Heart right ventricle (tissue), 16 donors: ENCODE measurements around the gene CD300LG. TPM values are rescaled to one million over a fixed set of nuclear protein-coding genes. Genes with fewer than 3 reads are reported as not detected.

Experiments
- ATAC-seq, 8 donors: fragments of 200-7000 bp; cut with Tn5 transposase; one replicate each; pipeline ENCODE4 v1.9.1; 2020; ENCODE audit warnings: mild to moderate bottlenecking in 8 of 8, moderate library complexity in 8 of 8, moderate number of reproducible peaks in 1 of 8
- DNase-seq, 2 donors: peaks; one replicate each; pipeline ENCODE4 v3.0.0-alpha.2; 2020
- H3K27ac ChIP-seq, 10 donors: fragments of 200-600 bp; sonication (generic) in 2 of 10; one replicate each; pipeline versions ENCODE4 v1.5.0 to v1.8.0; 2020 to 2022; ENCODE audit warnings: mild to moderate bottlenecking in 3 of 10
- H3K27me3 ChIP-seq, 7 donors: fragments of 200-600 bp; one replicate each; pipeline ENCODE4 v1.8.0; 2021 to 2022; ENCODE audit warnings: mild to moderate bottlenecking in 2 of 7
- H3K36me3 ChIP-seq, 9 donors: fragments of 200-600 bp; sonication (generic) in 1 of 9; one replicate each; pipeline versions ENCODE4 v1.5.0 to v1.8.0; 2020 to 2022; ENCODE audit warnings: mild to moderate bottlenecking in 2 of 9
- H3K4me1 ChIP-seq, 9 donors: fragments of 200-600 bp; sonication (generic) in 1 of 9; one replicate each; pipeline versions ENCODE4 v1.5.0 to v1.8.0; 2020 to 2022; ENCODE audit warnings: mild to moderate bottlenecking in 4 of 9
- H3K4me3 ChIP-seq, 10 donors: fragments of 200-600 bp; sonication (generic) in 2 of 10; one replicate each; pipeline versions ENCODE4 v1.5.0 to v1.8.0; 2020 to 2022; ENCODE audit warnings: mild to moderate bottlenecking in 7 of 10, moderate library complexity in 2 of 10
- H3K9me3 ChIP-seq, 11 donors: fragments of 200-600 bp in 10 of 11; sonication (generic) in 2 of 11; one replicate each; pipeline versions ENCODE4 v1.5.0 to v1.8.0; 2013 to 2022; ENCODE audit warnings: mild to moderate bottlenecking in 2 of 11, control low read depth in 1 of 11, moderate library complexity in 1 of 11
- WGBS, 2 donors: extraction: QIAGEN DNeasy Blood & Tissue Kit; methylation state at CpG; one replicate each; pipeline ENCODE4 v1.1.7; 2013; ENCODE audit warnings: inconsistent platforms in 1 of 2; 5-methylcytosine and 5-hydroxymethylcytosine counted together
- intact Hi-C, 10 donors: fragments of 100-400 bp; cut with DNase I; formaldehyde crosslinking; loops; one replicate each; pipeline versions ENCODE4 v1.11.1 to v1.14.2; 2022
- polyA plus RNA-seq, 2 donors: library from polyadenylated mRNA; stranded (reverse); fragments of 200-250 nt; gene quantifications; one replicate each; pipeline ENCODE4 v1.2.3, GENCODE V29; 2013
- total RNA-seq, 10 donors: library from RNA; stranded (reverse); fragmentation: NEBNext Ultra II Directional in 3 of 10; extraction: Animal tissue kit (Norgen Biotek cat#: 25700) in 3 of 10; gene quantifications; one replicate each; pipeline versions ENCODE4 v1.2.1 to v1.2.4, GENCODE V29; 2021 to 2023
- TF ChIP-seq, protein P1 (sequence below), 9 donors: fragments of 200-600 bp; sonication (generic) in 2 of 9; IDR thresholded peaks; one replicate each; pipeline versions ENCODE4 v1.5.0 to v1.8.0; 2021 to 2022; ENCODE audit warnings: antibody characterized with exemption in 9 of 9, mild to moderate bottlenecking in 5 of 9, moderate library complexity in 1 of 9
- donor health status: Arrhythmogenic right ventricular cardiomyopathy.
- donor health status: ischemic (EF 13 %, LVEDD 7.1; RV severe dilation, severe dysfunction).
- donor health status: healthy with polysubstance abuse.
- donor health status: DM: no; HTN: yes; CAD: no.
- donor health status: DM: no; HTN: no; CAD: no.
- donor health status: ischemic (EF 25% LVEDD 6.9; RV normal size, moderate dysfunction).
- donor health status: ischemic (EF 25% LVEDD 5.7; RV mildly dilated, moderate dysfunction).
- donor health status: healthy.
- donor health status: DM: yes; HTN: yes; CAD: no.
- donor health status: Ischemic cardiomyopathy.
- donor health status: ischemic (EF 35%, LVEDD 5.7; RV mildly dilated, moderate dysfunction).
- donor health status: nonischemic (EF 11% LVEDD 7.7; RV severe dilation, severe dysfunction).
- donor health status: DM: yes; HTN: yes; CAD: no.
- donor health status: PGD.
- donor health status: ischemic (EF 29% LVEDD 5.4; RV normal size, mild dysfunction).
- donor health status: nonischemic (EF 23%, LVEDD 6.1; RV moderate dilation, normal function).

Gene CD300LG
- total and polyA plus RNA-seq, 12 donors: 3.8 to 70.9 (median 14.5) TPM

DNA sequence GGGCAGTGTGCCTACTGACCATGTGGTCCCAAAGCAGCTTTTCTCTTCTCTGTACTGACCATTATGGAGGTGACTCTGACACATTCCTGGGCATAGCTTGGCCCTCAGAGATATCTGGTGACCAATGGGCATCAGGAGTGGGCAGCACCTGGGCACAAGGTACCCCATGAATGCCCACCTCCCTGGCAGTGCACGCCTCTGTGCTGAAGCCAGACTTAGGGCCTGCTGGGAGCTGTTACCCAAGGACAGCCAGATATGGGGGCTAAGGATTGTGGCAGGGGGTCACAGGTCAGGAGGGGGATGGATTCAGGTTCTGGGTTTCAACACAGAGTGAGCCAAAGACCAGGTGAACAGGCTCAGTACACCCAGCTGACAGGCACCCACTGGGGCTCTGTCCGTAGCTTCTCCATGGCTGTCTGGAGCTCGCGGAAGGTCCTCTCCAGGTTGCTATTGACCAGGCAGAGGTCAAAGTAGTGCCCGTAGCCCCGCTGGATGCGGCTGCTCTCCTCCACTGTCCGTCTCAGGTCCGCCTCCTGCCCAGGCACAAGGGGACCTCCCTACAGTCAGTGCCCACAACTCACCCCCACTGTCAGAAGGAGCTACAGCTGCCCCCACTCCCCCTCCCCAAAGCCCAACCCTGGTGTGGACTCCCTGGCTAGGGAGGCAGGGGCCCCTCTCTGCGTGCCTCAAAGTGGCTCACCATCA, 30.6 kb downstream of the CD300LG start:
- Histone ChIP-seq H3K36me3 (peaks cover 0 to 32% (median 0%) of the 10 kb centered on the region in 9 donors), H3K27ac (peak overlapping the region in 1 of 10 donors; percentile 5), H3K9me3 (no peaks in the 10 kb centered on the region), H3K4me3 (no peak overlapping the region), H3K27me3 (no peaks in the 10 kb centered on the region), H3K4me1 (peaks cover 0 to 27% (median 9%) of the 10 kb centered on the region in 9 donors)
- ATAC-seq: peak in 1 of 8 donors; percentile 6
- no peak for DNase-seq
- TF ChIP-seq, protein P1, sequence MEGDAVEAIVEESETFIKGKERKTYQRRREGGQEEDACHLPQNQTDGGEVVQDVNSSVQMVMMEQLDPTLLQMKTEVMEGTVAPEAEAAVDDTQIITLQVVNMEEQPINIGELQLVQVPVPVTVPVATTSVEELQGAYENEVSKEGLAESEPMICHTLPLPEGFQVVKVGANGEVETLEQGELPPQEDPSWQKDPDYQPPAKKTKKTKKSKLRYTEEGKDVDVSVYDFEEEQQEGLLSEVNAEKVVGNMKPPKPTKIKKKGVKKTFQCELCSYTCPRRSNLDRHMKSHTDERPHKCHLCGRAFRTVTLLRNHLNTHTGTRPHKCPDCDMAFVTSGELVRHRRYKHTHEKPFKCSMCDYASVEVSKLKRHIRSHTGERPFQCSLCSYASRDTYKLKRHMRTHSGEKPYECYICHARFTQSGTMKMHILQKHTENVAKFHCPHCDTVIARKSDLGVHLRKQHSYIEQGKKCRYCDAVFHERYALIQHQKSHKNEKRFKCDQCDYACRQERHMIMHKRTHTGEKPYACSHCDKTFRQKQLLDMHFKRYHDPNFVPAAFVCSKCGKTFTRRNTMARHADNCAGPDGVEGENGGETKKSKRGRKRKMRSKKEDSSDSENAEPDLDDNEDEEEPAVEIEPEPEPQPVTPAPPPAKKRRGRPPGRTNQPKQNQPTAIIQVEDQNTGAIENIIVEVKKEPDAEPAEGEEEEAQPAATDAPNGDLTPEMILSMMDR (IDR thresholded peaks at IDR 0.05): no peak
- intact Hi-C loops: loop anchor here in 3 of 10 donors (5.0 to 10.0 kb wide), 2 partner anchors 117 to 120 kb away; no protein-coding TSS in a partner anchor
- WGBS, 2 donors: 96 to 98% methylated on average over 10 of the region's 10 CpGs

GRCh38 chr17:43878260-43879175, 31.5 kb downstream of the CD300LG start:
- H3K4me3 ChIP-seq: no peak overlapping the region
- no peaks in the 10 kb centered on the region for H3K9me3 ChIP-seq
- peak; percentile 68 to 87 (median 78) for ATAC-seq
- H3K27me3 ChIP-seq: no peaks in the 10 kb centered on the region
- H3K27ac ChIP-seq: peak overlapping the region in 1 of 10 donors; percentile 5
- WGBS, 2 donors: 21 to 22% methylated on average over 13 of the region's 13 CpGs
- peaks cover 0 to 34% (median 0%) of the 10 kb centered on the region in 9 donors for H3K36me3 ChIP-seq
- peak; percentile 65 to 78 for DNase-seq
- intact Hi-C loops: loop anchor here in 3 of 10 donors (5.0 to 10.0 kb wide), 2 partner anchors 116 to 119 kb away; no protein-coding TSS in a partner anchor
- TF ChIP-seq, protein P1 (IDR thresholded peaks at IDR 0.05): peak; percentile 86 to 99 (median 97)
- H3K4me1 ChIP-seq: peaks cover 0 to 24% (median 9%) of the 10 kb centered on the region in 9 donors

DNA sequence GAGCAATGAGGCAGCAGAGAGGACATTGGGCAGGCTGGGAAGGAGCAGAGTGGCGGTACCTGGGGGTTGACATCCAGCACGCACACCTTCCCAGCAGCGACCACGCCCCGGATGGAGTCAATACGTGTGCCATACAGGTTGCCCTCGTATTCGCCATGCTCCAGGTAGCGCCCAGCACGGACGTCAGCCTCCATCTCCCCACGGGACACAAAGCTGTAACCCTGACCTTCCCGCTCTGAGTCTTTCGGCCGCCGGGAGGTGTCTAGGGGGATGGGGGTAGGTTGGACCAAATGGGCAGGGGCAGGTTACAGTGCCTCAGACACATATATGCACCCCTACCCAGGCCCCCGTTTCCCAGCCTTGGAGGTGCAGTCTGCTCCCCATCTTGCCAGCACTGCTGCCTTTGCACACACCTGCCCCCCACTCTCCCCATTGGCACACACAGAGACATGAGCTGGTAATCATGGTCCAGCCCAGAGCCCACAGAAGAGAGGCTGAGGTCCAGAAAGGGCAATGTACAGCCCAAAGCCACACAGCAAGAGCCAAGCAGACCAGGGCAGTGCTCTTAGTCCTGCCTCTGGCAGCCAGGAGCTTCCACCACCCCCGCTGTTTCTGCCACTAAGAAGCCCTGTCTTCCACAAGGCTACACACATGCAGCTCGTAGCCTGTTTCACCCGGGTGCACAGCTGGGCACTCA, 32.9 kb downstream of the CD300LG start:
- TF ChIP-seq, protein P1 (IDR thresholded peaks at IDR 0.05): no peak
- intact Hi-C loops: loop anchor here in 5 of 10 donors (5.0 to 10.0 kb wide), 2 partner anchors 115 to 117 kb away; no protein-coding TSS in a partner anchor
- Histone ChIP-seq H3K36me3 (peaks cover 0 to 34% (median 0%) of the 10 kb centered on the region in 9 donors), H3K4me1 (peaks cover 0 to 18% (median 8%) of the 10 kb centered on the region in 9 donors), H3K27ac (no peak overlapping the region), H3K9me3 (no peaks in the 10 kb centered on the region), H3K27me3 (no peaks in the 10 kb centered on the region), H3K4me3 (no peak overlapping the region)
- no peak for DNase-seq
- ATAC-seq: no peak
- WGBS, 2 donors: 91 to 92% methylated on average over 20 of the region's 20 CpGs
